Measurements from ENCODE around the gene NEFH.
"Not testable (repeated sequence)": the region's sequence is repeated elsewhere in the genome, so short reads cannot be mapped to it uniquely, and the experiment has no call there.

NEFH gene

GRCh38 chr22:29469755-29470154 is 10.3 kb upstream of the NEFH start:
- no peak for DNase-seq

- peak; percentile 63 for DNase-seq
Measured at GRCh38 chr22:29470159-29470855, 9.7 kb upstream of the NEFH start.

GRCh38 chr22:29473001-29473400 is 7.0 kb upstream of the NEFH start:
- no peak for DNase-seq

GRCh38 chr22:29475550-29475949 is 4.5 kb upstream of the NEFH start:
- DNase-seq, result no peak

GRCh38 chr22:29476116-29476515 is 3.9 kb upstream of the NEFH start:
- DNase-seq, result no peak

GRCh38 chr22:29477723-29478318 is 2.2 kb upstream of the NEFH start:
- DNase-seq, result no peak

GRCh38 chr22:29478326-29479276 is 1.4 kb upstream of the NEFH start:
- DNase-seq, result no peak

GRCh38 chr22:29480262-29480511 is 169 bp downstream of the NEFH start:
- no peak for DNase-seq

GRCh38 chr22:29480512-29481264 is 670 bp downstream of the NEFH start:
- DNase-seq, result no peak

- no peak for DNase-seq
Measured at GRCh38 chr22:29481265-29482000, 1.4 kb downstream of the NEFH start.

- no peak for DNase-seq
Measured at GRCh38 chr22:29482253-29482652, 2.2 kb downstream of the NEFH start.

GRCh38 chr22:29482726-29483125 is 2.7 kb downstream of the NEFH start:
- no peak for DNase-seq

GRCh38 chr22:29483254-29483653 is 3.2 kb downstream of the NEFH start:
- no peak for DNase-seq

GRCh38 chr22:29484642-29485041 is 4.6 kb downstream of the NEFH start:
- DNase-seq, result no peak

GRCh38 chr22:29485448-29485847 is 5.4 kb downstream of the NEFH start:
- no peak for DNase-seq

GRCh38 chr22:29487426-29487986 is 7.5 kb downstream of the NEFH start:
- DNase-seq, result no peak

GRCh38 chr22:29489127-29489780 is 9.2 kb downstream of the NEFH start:
- not testable (repeated sequence) for DNase-seq

- DNase-seq, result no peak
Measured at GRCh38 chr22:29491012-29491411, 11.0 kb downstream of the NEFH start.

GRCh38 chr22:29493636-29494035 is 13.6 kb downstream of the NEFH start:
- DNase-seq, result no peak

GRCh38 chr22:29499852-29500251 is 19.8 kb downstream of the NEFH start:
- DNase-seq, result no peak

- DNase-seq, result no peak
Measured at GRCh38 chr22:29503811-29504372, 23.9 kb downstream of the NEFH start.
